Fibroblast of pulmonary artery (primary cell): Measurements from ENCODE around the gene SP110.

Experiments used
- DNase-seq: peaks from one replicate; pipeline ENCODE4 v3.0.0-alpha.2; 2010; ENCODE audit warnings: low read depth
- H3K4me3 ChIP-seq: replicated peaks from 2 replicates; pipeline ENCODE4 v1.5.1; 2011; ENCODE audit warnings: low read depth, mild to moderate bottlenecking, control low read depth, low read length, moderate library complexity
- CTCF ChIP-seq: IDR thresholded peaks from 2 replicates; pipeline ENCODE4 v1.5.1; 2011; ENCODE audit warnings: mild to moderate bottlenecking, control low read depth, low read length, inconsistent platforms; ENCODE audit errors: missing control alignments

The SP110 gene

GRCh38 chr2:230216489-230216888 is 3.3 kb downstream of the SP110 start:
- no peak for DNase-seq
- no peak overlapping the region for H3K4me3 ChIP-seq
- no peak for TF ChIP-seq CTCF

- no peak for TF ChIP-seq CTCF
- no peak overlapping the region for H3K4me3 ChIP-seq
- DNase-seq: no peak
Observed at GRCh38 chr2:230209422-230210051, 10.2 kb downstream of the SP110 start.

GRCh38 chr2:230208576-230208975 is 11.2 kb downstream of the SP110 start:
- no peak overlapping the region for H3K4me3 ChIP-seq
- DNase-seq: no peak
- no peak for TF ChIP-seq CTCF

- TF ChIP-seq CTCF: no peak
- DNase-seq: no peak
- no peak overlapping the region for H3K4me3 ChIP-seq
Observed at GRCh38 chr2:230205721-230206120, 14.1 kb downstream of the SP110 start.

- DNase-seq: no peak
- TF ChIP-seq CTCF: no peak
- no peak overlapping the region for H3K4me3 ChIP-seq
Observed at GRCh38 chr2:230205034-230205433, 14.8 kb downstream of the SP110 start.

GRCh38 chr2:230203110-230203676 is 16.6 kb downstream of the SP110 start:
- H3K4me3 ChIP-seq: no peak overlapping the region
- no peak for TF ChIP-seq CTCF
- no peak for DNase-seq
